ENCODE results near the gene BSPRY. TPM values are rescaled to one million over a fixed set of nuclear protein-coding genes. Genes with fewer than 3 reads are reported as not detected.

The BSPRY gene
- 0.25 and 0.58 TPM in 2 replicates for total RNA-seq (ENCODE audit: low replicate concordance)

DNA sequence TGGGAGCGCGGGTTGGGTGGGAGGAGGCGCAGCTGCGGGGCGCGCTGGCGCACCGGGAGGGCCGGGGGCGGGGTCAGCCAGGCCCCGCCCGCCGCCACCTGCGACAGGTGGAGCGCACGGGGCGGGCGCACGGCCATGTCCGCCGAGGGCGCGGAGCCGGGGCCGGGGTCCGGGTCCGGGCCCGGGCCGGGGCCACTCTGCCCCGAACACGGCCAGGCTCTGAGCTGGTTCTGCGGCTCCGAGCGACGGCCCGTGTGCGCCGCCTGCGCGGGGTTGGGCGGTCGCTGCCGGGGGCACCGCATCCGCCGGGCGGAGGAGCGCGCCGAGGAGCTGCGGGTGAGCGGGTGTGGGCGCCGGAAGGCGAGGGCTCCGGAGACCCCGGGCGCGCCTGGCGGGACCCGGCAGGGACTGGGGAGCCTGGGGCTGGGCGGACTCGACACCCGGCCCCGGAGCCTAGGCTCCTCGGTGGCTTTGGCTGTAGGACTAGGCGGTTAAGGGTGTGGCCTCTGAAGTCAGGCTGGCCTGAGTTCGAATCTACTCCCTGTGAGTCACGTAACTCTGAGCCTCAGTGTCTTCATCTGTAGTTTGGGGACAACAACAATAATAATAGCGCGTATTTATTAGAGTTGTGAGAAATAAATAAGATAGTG, at the start of gene BSPRY:
BSPRY (plus strand) TSS at position 97 of the 650 bp plus-strand sequence; CDS start at position 136, 39 bp downstream.
- TF ChIP-seq EZH2 (IDR thresholded peaks at IDR 0.05) = peak; percentile 72
- peak; percentile 56 for TF ChIP-seq EZH2phosphoT487 (IDR thresholded peaks at IDR 0.05)
- TF ChIP-seq, protein P1, sequence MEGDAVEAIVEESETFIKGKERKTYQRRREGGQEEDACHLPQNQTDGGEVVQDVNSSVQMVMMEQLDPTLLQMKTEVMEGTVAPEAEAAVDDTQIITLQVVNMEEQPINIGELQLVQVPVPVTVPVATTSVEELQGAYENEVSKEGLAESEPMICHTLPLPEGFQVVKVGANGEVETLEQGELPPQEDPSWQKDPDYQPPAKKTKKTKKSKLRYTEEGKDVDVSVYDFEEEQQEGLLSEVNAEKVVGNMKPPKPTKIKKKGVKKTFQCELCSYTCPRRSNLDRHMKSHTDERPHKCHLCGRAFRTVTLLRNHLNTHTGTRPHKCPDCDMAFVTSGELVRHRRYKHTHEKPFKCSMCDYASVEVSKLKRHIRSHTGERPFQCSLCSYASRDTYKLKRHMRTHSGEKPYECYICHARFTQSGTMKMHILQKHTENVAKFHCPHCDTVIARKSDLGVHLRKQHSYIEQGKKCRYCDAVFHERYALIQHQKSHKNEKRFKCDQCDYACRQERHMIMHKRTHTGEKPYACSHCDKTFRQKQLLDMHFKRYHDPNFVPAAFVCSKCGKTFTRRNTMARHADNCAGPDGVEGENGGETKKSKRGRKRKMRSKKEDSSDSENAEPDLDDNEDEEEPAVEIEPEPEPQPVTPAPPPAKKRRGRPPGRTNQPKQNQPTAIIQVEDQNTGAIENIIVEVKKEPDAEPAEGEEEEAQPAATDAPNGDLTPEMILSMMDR (IDR thresholded peaks at IDR 0.05) = no peak
- no peaks in the 10 kb centered on the region for H3K79me2 ChIP-seq (ENCODE audit: low read depth)
- H3K27me3 ChIP-seq = peaks cover 73% of the 10 kb centered on the region
- H2AFZ ChIP-seq (replicated peaks) = no peak within 1 kb of the TSS
- H3K4me3 ChIP-seq = peak within 1 kb of the TSS; percentile 54
- no peak within 1 kb of the TSS for H3K27ac Mint-ChIP-seq
- peak within 1 kb of the TSS; percentile 80 for H3K4me3 Mint-ChIP-seq
- peaks cover 8% of the 10 kb centered on the region for H3K4me1 Mint-ChIP-seq
- peak within 1 kb of the TSS; percentile 82 for H3K4me2 ChIP-seq
- no peaks in the 10 kb centered on the region for H3K9me3 Mint-ChIP-seq
- H3K4me1 ChIP-seq = peaks cover 7% of the 10 kb centered on the region
- H3K27me3 Mint-ChIP-seq (ENCODE audit: insufficient read depth, low read depth) = peaks cover 60% of the 10 kb centered on the region
- no peaks in the 10 kb centered on the region for H3F3A ChIP-seq (ENCODE audit: low read depth)
- no peak within 1 kb of the TSS for H3K27ac ChIP-seq
- H3K9me3 ChIP-seq (ENCODE audit: low read depth) = no peaks in the 10 kb centered on the region
- H4K20me1 ChIP-seq (ENCODE audit: low read depth) = peaks cover 5% of the 10 kb centered on the region
- H3K9ac ChIP-seq = no peak within 1 kb of the TSS
- H3K36me3 Mint-ChIP-seq = no peaks in the 10 kb centered on the region
- peak; percentile 66 for DNase-seq (ENCODE audit: low spot score)
- no peaks in the 10 kb centered on the region for H3K36me3 ChIP-seq

DNA sequence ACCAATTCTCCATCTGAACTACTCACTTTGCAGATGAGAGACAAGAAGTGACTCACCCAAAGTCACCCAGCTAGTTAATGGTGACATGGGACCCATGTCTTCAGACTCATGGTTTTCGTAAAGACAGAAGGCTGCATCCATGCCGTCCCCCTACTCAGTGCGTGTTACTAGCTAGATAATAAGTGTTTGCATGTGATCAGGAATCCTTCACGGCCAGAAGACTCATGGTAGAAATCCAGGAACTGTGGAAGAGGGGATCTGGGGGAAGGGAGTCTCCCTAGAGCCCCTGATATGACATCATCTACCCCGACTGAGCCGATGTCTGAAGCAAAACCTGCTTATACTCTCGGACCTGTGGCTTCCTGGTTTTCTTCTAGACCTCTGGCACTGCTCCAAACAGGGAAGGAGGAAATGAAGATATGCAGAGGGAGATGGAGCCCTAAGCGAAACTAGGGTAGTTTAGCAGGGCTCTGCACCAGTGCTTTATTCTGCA, 49.5 kb upstream of the BSPRY start:
- no peak overlapping the region for H3K27ac ChIP-seq
- Mint-ChIP-seq H3K4me1 (peaks cover 20% of the 10 kb centered on the region), H3K9me3 (no peaks in the 10 kb centered on the region), H3K27me3 (ENCODE audit: insufficient read depth, low read depth) (no peaks in the 10 kb centered on the region), H3K27ac (peak overlapping the region; percentile 31), H3K36me3 (no peaks in the 10 kb centered on the region), H3K4me3 (no peak overlapping the region)
- no peaks in the 10 kb centered on the region for H4K20me1 ChIP-seq (ENCODE audit: low read depth)
- no peak overlapping the region for H3K9ac ChIP-seq
- no peaks in the 10 kb centered on the region for H3K27me3 ChIP-seq
- H3K4me3 ChIP-seq = no peak overlapping the region
- H3F3A ChIP-seq (ENCODE audit: low read depth) = peaks cover 11% of the 10 kb centered on the region
- no peaks in the 10 kb centered on the region for H3K79me2 ChIP-seq (ENCODE audit: low read depth)
- no peak for DNase-seq (ENCODE audit: low spot score)
- no peak overlapping the region for H2AFZ ChIP-seq (replicated peaks)
- no peaks in the 10 kb centered on the region for H3K36me3 ChIP-seq
- H3K4me1 ChIP-seq = peaks cover 7% of the 10 kb centered on the region
- no peak overlapping the region for H3K4me2 ChIP-seq
- TF ChIP-seq, protein P1 (IDR thresholded peaks at IDR 0.05) = no peak
- no peak for TF ChIP-seq EZH2 (IDR thresholded peaks at IDR 0.05)
- no peaks in the 10 kb centered on the region for H3K9me3 ChIP-seq (ENCODE audit: low read depth)

DNA sequence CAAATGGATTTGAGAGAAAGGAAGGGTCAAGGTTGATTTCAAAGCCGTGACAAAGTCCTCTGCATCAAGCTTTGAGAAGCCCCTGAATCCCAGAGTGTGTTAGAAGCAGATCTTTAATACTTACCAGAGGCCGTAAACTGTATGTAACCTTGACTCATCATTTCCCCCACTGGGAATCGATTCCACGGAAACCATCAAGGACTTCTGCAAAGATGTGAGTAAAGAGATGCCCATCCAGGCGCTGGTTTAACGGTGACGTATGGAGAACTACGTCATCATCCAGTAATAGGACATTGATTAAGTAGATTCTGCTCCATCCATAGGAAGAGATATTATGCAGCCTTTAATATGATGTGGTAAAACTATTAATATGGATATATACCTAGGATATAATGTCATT, 47.8 kb upstream of the BSPRY start:
- H3K9me3 ChIP-seq (ENCODE audit: low read depth) = no peaks in the 10 kb centered on the region
- no peak for TF ChIP-seq EZH2phosphoT487 (IDR thresholded peaks at IDR 0.05)
- no peak for TF ChIP-seq EZH2 (IDR thresholded peaks at IDR 0.05)
- TF ChIP-seq, protein P1 (IDR thresholded peaks at IDR 0.05) = no peak
- no peak overlapping the region for H3K9ac ChIP-seq
- DNase-seq (ENCODE audit: low spot score) = no peak
- H3K27ac ChIP-seq = no peak overlapping the region
- H3K4me2 ChIP-seq = no peak overlapping the region
- peaks cover 11% of the 10 kb centered on the region for H3F3A ChIP-seq (ENCODE audit: low read depth)
- no peaks in the 10 kb centered on the region for H3K9me3 Mint-ChIP-seq
- no peaks in the 10 kb centered on the region for H3K79me2 ChIP-seq (ENCODE audit: low read depth)
- no peak overlapping the region for H3K27ac Mint-ChIP-seq
- H3K27me3 ChIP-seq = no peaks in the 10 kb centered on the region
- H3K4me1 Mint-ChIP-seq = peaks cover 20% of the 10 kb centered on the region
- H3K4me1 ChIP-seq = peaks cover 7% of the 10 kb centered on the region
- H3K36me3 ChIP-seq = no peaks in the 10 kb centered on the region
- no peaks in the 10 kb centered on the region for H3K36me3 Mint-ChIP-seq
- no peak overlapping the region for H3K4me3 ChIP-seq
- no peaks in the 10 kb centered on the region for H4K20me1 ChIP-seq (ENCODE audit: low read depth)
- no peaks in the 10 kb centered on the region for H3K27me3 Mint-ChIP-seq (ENCODE audit: insufficient read depth, low read depth)
- H3K4me3 Mint-ChIP-seq = no peak overlapping the region
- no peak overlapping the region for H2AFZ ChIP-seq (replicated peaks)

Measured in neural progenitor cell (in vitro differentiated cells).